ENCODE measurements around the gene GGT7. TPM values are rescaled to one million over a fixed set of nuclear protein-coding genes. Genes with fewer than 3 reads are reported as not detected.

The GGT7 gene
- total and polyA plus RNA-seq, 9 of the 15 experiments (the other 6 are each of a cell fraction or from before 2014, with no cell fraction given) = 0.04 to 18.3 (median 5.9) TPM

GRCh38 chr20:34798328-34798727, 74.3 kb downstream of the GGT7 start (continued):
- no peak for TF ChIP-seq CC2D1A (IDR thresholded peaks at IDR 0.05)
- TF ChIP-seq TCF7 (IDR thresholded peaks at IDR 0.05; ENCODE audit: borderline replicate concordance) = no peak
- no peak for TF ChIP-seq SMAD3 (CRISPR knock-in tag; conservative IDR thresholded peaks at IDR 0.05)

- H3K27me3 ChIP-seq (ENCODE audit: control insufficient read depth in 2 of 2, insufficient read depth in 2 of 2, low read length in 2 of 2) = no peaks in the 10 kb centered on the region
- peaks cover 14 to 16% of the 10 kb centered on the region in 2 experiments; a peak in 3 of 5 replicates for H3K4me1 ChIP-seq (replicated peaks in 1 of 2; ENCODE audit: control insufficient read depth in 2 of 2, insufficient read depth in 2 of 2, low read length in 2 of 2)
- intact Hi-C loops (cut with micrococcal nuclease) (no loop called here), in situ Hi-C loops (cut with MboI) (no loop called here)
- ChIA-PET POLR2A (interaction anchor here (0.6 to 1.6 kb wide), 7 partner anchors 9 to 548 kb away, joined by 3 to 12 read pairs (median 3); no protein-coding TSS in a partner anchor), CTCF (ENCODE audit: low intra/inter-chr PET ratio) (interaction anchor here (0.6 kb wide), 1 partner anchor 218 kb away, joined by 3 read pairs; no protein-coding TSS in a partner anchor)
- H3K79me2 ChIP-seq (ENCODE audit: control insufficient read depth, insufficient read depth, low read length) = peaks cover 68% of the 10 kb centered on the region
- FAIRE-seq (peak; percentile 83), DNase-seq (ENCODE audit: extremely low read depth in 1 of 4, low spot score in 3 of 4) (peak in 3 of 4 experiments; percentile 22 to 64 (median 57)), ATAC-seq (peak; percentile 93)
- H4K20me1 ChIP-seq (replicated peaks; ENCODE audit: control insufficient read depth, insufficient read depth, low read length) = no peaks in the 10 kb centered on the region
- BruUV-seq (replicated peaks) = no TSS peak
- H3K9me1 ChIP-seq (ENCODE audit: control insufficient read depth, insufficient read depth, low read length) = no peaks in the 10 kb centered on the region
- 41% methylated on average over 8 of the region's 8 CpGs for whole genome bisulfite sequencing (ENCODE audit: insufficient coverage, low coverage, missing lambda C conversion rate)
- no peaks in the 10 kb centered on the region for H3K36me3 ChIP-seq (ENCODE audit: control insufficient read depth, insufficient read depth, low read length)
- H3K9me3 ChIP-seq (replicated peaks; ENCODE audit: control insufficient read depth, insufficient read depth, low read depth, low read length) = no peaks in the 10 kb centered on the region
- peak overlapping the region; percentile 65 for H3K4me2 ChIP-seq (ENCODE audit: insufficient read depth, low read length)
- peak overlapping the region; percentile 15; the same call in 1 of the 2 replicates for H2AFZ ChIP-seq (ENCODE audit: low read depth, low read length)
- H3K27ac ChIP-seq (ENCODE audit: extremely low read depth, low read depth, low read length) = peak overlapping the region; percentile 60; the same call in 2 of the 3 replicates
- no peak overlapping the region for H3K4me3 ChIP-seq
- H3K9ac ChIP-seq (ENCODE audit: insufficient read depth in 1 of 2, low read depth in 2 of 2, low read length in 2 of 2) = peak overlapping the region; percentile 36 to 71; a peak in 2 of 4 replicates
- TF ChIP-seq EP300 (IDR thresholded peaks at IDR 0.05; ENCODE audit: low read length) (peak; percentile 32; the same call in 1 of the 2 replicates), NKRF (IDR thresholded peaks at IDR 0.05; ENCODE audit: borderline replicate concordance) (no peak), ZNF133 (CRISPR knock-in tag; IDR thresholded peaks at IDR 0.05) (no peak), ZC3H11A (IDR thresholded peaks at IDR 0.05; ENCODE audit: low read depth, low read length) (no peak), CTBP1 (IDR thresholded peaks at IDR 0.05; ENCODE audit: borderline replicate concordance) (0 out of 2 replicates have a peak, but pooled peaks have one; percentile 15), TEAD1 (CRISPR knock-in tag; IDR thresholded peaks at IDR 0.05) (peak in 1 of 2 experiments; percentile 53; a peak in 1 of 4 replicates), SRSF7 (optimal IDR thresholded peaks at IDR 0.05; ENCODE audit: low read depth, low read length) (no peak), TCF3 (CRISPR knock-in tag; IDR thresholded peaks at IDR 0.05) (peak; percentile 37; the same call in 1 of the 2 replicates), C11orf30 (IDR thresholded peaks at IDR 0.05; ENCODE audit: low read depth) (peak; percentile 90), ZNF146 (CRISPR knock-in tag; IDR thresholded peaks at IDR 0.05; ENCODE audit: unreplicated experiment) (no peak)
- TF ChIP-seq, protein P1, sequence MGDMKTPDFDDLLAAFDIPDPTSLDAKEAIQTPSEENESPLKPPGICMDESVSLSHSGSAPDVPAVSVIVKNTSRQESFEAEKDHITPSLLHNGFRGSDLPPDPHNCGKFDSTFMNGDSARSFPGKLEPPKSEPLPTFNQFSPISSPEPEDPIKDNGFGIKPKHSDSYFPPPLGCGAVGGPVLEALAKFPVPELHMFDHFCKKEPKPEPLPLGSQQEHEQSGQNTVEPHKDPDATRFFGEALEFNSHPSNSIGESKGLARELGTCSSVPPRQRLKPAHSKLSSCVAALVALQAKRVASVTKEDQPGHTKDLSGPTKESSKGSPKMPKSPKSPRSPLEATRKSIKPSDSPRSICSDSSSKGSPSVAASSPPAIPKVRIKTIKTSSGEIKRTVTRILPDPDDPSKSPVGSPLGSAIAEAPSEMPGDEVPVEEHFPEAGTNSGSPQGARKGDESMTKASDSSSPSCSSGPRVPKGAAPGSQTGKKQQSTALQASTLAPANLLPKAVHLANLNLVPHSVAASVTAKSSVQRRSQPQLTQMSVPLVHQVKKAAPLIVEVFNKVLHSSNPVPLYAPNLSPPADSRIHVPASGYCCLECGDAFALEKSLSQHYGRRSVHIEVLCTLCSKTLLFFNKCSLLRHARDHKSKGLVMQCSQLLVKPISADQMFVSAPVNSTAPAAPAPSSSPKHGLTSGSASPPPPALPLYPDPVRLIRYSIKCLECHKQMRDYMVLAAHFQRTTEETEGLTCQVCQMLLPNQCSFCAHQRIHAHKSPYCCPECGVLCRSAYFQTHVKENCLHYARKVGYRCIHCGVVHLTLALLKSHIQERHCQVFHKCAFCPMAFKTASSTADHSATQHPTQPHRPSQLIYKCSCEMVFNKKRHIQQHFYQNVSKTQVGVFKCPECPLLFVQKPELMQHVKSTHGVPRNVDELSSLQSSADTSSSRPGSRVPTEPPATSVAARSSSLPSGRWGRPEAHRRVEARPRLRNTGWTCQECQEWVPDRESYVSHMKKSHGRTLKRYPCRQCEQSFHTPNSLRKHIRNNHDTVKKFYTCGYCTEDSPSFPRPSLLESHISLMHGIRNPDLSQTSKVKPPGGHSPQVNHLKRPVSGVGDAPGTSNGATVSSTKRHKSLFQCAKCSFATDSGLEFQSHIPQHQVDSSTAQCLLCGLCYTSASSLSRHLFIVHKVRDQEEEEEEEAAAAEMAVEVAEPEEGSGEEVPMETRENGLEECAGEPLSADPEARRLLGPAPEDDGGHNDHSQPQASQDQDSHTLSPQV (IDR thresholded peaks at IDR 0.05) = 0 out of 2 replicates have a peak, but pooled peaks have one; percentile 49
These were observed 75.4 kb downstream of the GGT7 start for GRCh38 chr20:34797012-34797995.
